GM19193 (cell line): ENCODE measurements around the gene TPRKB.
"Not testable (repeated sequence)": the region's sequence is repeated elsewhere in the genome, so short reads cannot be mapped to it uniquely, and the experiment has no call there.

Experiments
- POLR2A ChIP-seq: IDR thresholded peaks from 4 replicates; pipeline ENCODE4 v1.6.1; 2011; ENCODE audit not compliant: insufficient read depth, insufficient read length; ENCODE audit errors: extremely low read depth

The TPRKB gene

DNA sequence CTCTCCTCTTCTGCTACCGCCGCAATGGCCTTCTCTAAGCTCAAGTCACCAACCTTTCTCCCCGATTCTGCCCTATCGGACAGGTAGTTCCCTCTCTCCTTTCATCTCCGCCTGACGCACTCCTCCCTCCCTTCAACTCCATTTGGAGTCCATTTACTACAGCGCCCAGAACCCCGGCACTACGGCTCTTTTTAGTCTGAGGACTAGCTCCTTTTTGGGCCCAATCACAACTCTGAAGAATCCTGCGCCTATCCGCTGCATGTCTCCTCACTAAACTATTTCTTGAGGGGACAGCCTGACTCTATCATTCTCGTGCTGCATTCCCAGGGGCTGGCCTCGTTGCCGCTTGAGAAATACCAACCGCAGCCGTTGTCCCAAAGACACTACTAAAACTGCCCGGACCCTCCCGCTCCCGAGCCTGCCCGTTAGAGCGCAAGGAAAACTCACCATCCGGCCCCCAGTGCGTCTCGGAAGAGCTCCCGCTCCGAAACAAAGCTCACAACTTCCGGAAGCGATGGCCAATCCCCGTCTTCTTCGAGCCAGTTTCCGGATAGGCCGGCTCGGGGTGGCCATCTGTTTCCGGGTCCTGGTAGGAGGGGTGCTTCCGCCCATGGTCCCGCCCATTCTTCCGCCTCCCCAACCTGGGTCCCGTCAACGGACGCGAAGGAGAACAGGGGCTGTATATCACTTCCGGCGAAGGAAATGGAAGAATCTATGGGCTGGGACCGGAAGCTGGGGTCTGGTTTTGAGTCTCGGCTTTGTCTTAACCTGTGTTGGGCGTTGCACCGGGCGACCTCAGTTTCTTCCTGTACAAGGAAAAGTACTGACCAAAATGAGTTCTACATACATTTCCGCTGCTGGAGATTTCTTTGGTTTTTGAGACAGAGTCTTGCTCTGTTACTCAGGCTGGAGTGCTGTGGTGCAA is at the start of gene TPRKB:
TPRKB (minus strand) TSS at position 491 of the 925 bp plus-strand sequence. CDS start 2,776 bp downstream, outside the sequence.
- TF ChIP-seq POLR2A: peak; percentile 81

DNA sequence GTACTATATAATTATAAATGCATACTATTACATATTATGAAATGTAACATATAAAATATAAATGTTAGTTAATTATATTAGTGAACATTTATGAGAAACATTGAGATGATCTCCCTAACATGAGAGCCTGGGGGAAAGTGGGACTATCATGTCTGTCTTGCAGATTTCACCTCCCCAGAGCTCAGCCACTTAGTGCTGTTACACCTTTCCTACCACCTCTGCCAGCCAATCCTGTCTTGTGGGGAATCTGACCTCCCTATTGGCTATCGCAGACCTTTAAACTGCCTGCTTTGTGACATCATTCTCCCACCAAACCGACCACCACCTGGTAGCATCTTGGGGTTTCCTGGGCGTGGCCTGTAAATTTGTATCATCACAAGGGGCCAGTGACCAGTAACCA is 46.7 kb upstream of the TPRKB start, which contains the start of gene C2orf78:
C2orf78 (plus strand) TSS at position 301 of the 400 bp plus-strand sequence. CDS start 127 bp downstream, outside the sequence.
- not testable (repeated sequence) for TF ChIP-seq POLR2A

DNA sequence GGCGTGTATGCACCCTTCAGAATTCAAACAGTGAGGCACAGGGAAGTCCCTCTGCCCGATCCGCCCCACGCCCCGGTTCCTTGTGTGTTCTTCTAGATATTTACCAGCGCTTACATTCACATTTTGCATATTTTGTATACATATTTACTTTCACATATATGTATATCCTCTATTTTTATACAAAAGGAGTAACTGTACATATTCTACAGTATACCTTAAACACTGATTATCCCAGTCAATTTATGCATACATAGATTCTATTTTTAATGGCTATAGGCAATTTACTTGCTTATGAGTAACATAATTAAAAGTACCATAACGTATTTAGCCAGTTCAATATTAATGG is 43.1 kb upstream of the TPRKB start:
- no peak for TF ChIP-seq POLR2A

DNA sequence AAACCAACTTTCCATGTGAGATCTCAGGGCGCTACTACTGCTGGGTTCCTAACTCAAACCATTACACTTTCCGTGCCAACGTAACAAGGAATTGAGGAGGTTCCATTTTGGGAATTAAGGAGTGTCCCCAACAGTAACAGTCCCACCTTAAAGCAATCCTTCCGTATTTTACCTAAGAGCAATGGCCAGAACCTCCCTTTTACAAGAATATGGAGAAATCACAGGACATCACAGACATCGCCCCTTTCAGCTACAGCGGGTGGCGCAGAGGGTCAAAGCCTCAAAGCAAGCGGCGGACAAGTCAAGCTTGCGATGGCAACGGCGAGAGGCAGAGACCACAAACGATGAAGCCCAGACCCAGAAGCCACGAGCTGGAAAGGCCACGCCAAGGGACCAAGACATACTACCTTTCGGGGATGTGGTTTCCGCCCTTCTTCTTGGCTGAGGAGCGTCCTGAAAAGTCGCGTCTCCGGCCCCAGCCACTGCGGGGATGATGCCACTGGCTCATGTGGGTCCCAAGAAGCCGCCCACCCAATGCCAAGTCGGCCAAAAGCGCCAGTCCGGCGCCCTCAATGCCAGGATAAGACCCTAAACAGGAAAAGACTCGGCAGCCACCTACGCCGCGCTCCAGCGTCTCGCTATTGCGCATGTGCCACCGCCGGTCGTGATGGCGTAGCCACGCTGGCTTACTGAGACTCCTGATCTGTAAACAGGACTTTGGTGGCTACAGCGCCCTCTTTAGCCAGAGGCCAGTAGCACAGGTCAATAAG is 42.5 kb upstream of the TPRKB start, which contains the start of gene DUSP11:
DUSP11 (minus strand) TSS at position 637 of the 770 bp plus-strand sequence; CDS start at position 508, 129 bp downstream.
- peak; percentile 90 for TF ChIP-seq POLR2A

DNA sequence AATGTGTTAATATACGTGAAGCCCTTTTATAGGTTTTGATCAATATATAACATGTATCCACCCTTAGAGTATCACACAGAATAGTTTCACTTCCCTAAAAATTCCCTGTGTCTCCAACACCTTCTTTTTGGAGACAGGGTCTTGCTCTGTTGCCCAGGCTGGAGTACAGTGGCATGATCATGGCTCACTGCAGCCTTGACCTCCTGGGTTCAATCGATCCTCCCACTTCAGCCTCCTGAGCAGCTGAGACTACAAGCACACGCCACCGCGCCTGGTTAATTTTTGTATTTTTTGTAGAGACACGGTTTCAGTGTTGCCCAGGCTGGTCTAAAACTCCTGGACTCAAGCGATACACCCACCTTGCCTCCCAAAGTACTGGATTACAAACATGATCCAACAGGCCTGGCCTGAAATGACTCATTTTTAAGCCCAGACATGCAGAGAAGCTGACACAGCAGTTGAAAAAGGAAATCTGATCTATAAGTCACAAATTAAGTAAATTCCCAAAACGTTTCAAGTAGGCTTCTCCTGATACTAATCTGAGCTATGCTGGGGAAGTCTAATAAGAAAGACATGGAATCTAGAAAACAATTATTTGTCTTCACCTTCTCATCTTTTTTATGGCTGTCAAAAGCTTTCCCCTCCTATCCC is 39.8 kb upstream of the TPRKB start:
- no peak for TF ChIP-seq POLR2A

DNA sequence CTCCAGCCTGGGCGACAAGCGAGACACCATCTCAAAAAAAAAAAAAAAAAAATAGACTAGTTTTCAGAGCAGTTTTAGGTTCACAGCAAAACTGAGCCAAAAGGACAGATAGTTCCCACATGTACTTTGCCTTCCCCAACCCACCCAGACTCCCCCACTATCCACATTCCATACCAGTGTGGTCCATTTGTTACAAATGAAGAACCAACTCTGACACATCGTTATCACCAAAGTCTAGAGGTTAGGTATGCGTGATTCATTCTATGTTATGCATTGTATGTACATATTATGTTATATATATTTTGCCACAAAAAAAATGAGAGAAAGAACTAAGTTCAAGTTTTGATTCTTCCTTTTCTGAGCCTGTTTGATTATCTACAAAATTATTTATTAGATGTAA is 39.2 kb upstream of the TPRKB start:
- no peak for TF ChIP-seq POLR2A

DNA sequence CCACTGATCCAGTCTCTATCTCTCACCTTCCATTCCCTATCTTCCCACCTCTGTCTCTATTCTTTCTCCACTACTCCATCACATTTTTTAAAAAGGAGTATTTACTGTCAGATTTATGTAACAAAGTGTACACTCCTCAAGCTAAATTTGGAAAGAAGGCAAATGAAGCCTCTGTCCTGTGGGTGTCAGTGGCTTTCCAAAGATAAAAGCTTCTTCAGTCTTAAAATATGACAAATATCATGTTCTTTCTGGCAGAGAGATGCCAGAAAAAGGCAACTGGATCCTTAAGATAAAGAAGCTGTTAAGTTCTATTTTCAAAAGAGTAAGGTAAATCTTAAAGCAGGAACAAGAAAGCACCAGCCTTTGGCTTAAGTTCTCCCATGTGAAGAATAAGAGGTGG is 35.7 kb upstream of the TPRKB start:
- no peak for TF ChIP-seq POLR2A

DNA sequence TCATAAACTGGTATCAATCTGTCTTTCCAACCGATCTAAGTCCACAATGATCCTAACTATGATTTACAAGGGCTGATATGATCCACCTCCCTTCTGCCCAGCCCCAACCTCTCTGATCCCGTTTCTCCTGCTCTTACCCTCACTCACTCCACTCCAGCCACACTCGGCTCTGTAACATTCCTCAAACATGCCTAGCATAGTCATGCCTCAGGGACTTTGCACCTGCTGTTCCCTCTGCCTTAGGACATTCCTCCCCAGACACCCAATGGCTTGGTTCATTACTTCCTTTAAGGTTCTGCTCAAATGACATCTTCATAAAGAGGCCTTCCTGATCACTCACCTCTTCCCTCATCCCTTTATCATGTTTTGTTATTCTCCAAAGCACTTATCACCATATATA is 33.6 kb upstream of the TPRKB start:
- TF ChIP-seq POLR2A: no peak

DNA sequence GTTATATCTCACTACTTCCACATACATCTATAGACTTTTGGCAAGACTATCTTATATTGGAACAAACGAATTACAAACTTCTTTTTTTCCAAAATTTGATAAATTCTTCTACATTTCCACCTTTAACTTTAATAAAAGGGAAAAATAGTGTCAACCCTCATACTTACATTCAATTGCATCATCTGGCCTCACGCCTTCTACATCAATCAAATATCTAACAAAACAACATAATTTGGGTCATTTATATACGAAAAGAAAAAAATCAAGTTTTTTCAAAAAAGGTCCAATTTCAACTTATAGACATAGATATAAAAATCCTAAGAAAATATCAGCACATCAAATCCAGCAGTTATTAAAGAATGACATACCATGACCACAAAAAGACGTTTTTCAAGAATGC is 29.8 kb upstream of the TPRKB start:
- TF ChIP-seq POLR2A: no peak

DNA sequence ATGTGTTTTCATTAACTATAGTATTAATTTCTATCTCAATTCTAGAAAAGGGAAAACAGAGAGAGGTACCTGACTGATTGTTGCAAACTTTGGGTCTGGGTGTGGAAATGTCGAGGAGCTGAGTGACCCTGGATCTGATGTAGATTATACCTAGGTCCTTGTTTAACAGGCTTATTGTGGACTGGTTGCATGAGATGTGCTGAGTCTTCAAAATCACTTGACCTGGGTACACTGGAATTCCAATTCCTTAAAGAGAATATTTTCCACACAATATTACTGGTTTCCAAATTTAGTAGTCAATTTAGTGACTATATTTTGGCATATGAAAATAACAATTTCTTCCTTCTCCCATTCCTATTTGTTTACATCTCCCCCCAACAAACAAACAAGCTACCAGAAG is 29.2 kb upstream of the TPRKB start:
- TF ChIP-seq POLR2A: no peak

DNA sequence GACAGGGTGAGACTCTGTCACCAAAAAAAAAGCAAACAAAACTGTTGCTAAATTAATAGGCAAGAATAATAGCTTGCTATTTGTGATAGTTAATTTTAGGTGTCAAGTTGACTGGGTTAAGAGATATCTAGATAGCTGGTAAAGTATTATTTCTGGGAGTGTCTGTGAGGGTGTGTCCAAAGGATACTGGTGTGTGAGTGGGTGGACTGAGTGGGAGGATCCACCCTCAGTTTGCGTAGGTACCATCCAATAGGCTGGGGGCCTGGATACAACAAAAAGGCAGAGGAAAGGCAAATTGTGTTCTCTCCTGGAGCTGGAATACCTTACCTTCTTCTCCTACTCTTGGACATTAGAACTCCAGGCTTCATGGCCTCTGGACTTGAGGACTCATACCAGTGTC is 27.8 kb upstream of the TPRKB start:
- no peak for TF ChIP-seq POLR2A

DNA sequence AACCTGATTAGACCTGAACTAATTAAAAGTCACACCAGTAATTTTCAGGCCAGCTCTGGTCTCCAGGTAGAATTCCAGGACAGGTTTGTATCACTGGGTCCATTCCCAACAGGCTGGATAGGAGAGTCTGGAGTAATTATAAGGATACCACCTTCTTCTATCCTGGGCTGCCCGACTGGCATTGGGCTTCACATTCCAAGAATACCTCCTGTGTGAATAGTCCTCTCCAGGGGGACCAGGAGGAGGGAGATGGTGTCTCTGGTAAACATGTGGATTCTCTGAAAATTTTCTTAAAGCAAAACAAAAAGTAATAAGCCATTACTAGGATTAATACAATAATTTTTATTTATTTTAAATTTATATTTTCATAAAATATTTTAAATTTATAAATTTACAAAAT is 25.4 kb upstream of the TPRKB start:
- no peak for TF ChIP-seq POLR2A

DNA sequence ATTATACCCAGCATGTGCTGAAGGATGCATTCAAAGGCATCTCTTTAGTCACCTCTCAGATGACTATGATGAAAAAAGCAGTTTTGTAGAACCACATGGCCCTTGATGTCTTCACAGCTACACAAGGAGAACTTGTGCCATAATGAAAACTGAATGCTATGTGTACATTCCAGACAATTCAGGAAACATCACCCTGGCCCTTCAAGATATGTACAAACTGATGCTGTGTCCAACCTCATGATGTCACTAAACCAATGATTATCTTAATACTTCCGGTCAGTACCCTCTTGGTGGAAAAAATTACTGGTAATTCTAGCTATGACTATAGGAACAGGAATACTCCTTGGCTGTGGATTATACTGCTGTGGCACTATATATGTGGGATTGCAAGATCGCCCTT is 22.8 kb upstream of the TPRKB start:
- no peak for TF ChIP-seq POLR2A

DNA sequence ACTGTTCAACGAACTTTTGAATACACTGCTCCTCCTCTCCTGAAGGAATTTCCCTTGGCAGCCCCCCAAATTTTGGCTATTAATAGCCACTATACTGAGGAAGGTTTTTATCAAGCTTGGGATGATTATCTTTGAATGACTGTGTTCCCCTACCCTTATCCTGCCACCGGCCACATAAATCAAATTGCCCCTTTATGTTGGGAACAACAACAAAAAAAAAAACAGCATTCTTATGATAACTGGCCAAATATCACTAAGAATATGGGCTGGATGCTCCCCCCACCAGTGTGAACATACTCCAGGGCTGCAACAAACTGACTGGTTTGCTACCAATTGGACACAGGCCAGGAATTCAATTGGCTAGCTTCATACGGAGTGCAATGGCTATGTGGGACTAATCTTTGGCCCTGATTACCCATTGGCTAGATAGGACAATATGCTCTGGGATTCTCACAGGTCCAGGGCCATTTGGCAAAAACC is 22.2 kb upstream of the TPRKB start:
- TF ChIP-seq POLR2A: no peak

DNA sequence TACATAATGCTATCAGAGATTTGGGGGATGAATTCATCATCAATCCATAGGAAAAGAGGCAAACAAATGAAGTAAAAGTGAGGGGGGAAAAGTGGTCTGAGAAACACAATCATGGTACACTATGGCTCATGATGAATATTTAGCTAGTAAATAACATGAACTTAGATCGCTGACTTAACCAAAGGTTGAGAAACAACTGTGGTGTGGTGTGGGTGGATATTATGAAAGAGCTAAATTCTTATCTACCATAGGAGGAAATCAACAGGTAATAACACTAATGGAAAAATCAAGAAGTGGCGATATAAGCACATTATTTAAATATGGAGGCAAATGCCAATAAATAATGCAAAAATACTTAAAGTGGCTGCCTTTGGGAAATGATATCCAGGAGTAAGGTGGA is 12.2 kb upstream of the TPRKB start:
- TF ChIP-seq POLR2A: no peak
